T47D (cell line): ENCODE data around the gene SERPINA4.
A peak's percentile ranks its signal among the peaks of the same experiment; 100 is the strongest.

ENCODE experiments used
- DNase-seq, 2 experiments: peaks; one replicate each; pipeline versions ENCODE4 v3.0.0 to v3.0.0-alpha.2; 2011 to 2012; ENCODE audit warnings: low read depth in 1 of 2, low spot score in 1 of 2
- JUND ChIP-seq: IDR thresholded peaks from 2 replicates; pipeline ENCODE4 v1.6.1; 2012; ENCODE audit warnings: low read depth
- in situ Hi-C: cut with HindIII; loops from 2 replicates; pipeline ENCODE4 v1.10.0; 2016; ENCODE audit warnings: low sequenced_read_pairs, low pct_unique_long_range_greater_than_20kb

Gene SERPINA4

GRCh38 chr14:94535506-94535905 is 25.7 kb upstream of the SERPINA4 start:
- in situ Hi-C loops = no loop called here
- no peak for DNase-seq
- TF ChIP-seq JUND = no peak

- TF ChIP-seq JUND = no peak
- in situ Hi-C loops = no loop called here
- DNase-seq = peak in 1 of 2 experiments; percentile 89
Observed at GRCh38 chr14:94536836-94537235, 24.4 kb upstream of the SERPINA4 start.

GRCh38 chr14:94538070-94538740 is 23.0 kb upstream of the SERPINA4 start:
- peak in 1 of 2 experiments; percentile 52 for DNase-seq
- in situ Hi-C loops = no loop called here
- no peak for TF ChIP-seq JUND

GRCh38 chr14:94539181-94539580 is 22.1 kb upstream of the SERPINA4 start:
- in situ Hi-C loops = no loop called here
- no peak for TF ChIP-seq JUND
- DNase-seq = no peak

- no peak for TF ChIP-seq JUND
- in situ Hi-C loops = no loop called here
- peak; percentile 47 to 73 for DNase-seq
Observed at GRCh38 chr14:94540031-94540794, 21.0 kb upstream of the SERPINA4 start.

- in situ Hi-C loops = no loop called here
- TF ChIP-seq JUND = no peak
- DNase-seq = no peak
Observed at GRCh38 chr14:94541234-94541975, 19.8 kb upstream of the SERPINA4 start.

- in situ Hi-C loops = no loop called here
Observed at GRCh38 chr14:94542111-94542810, 19.0 kb upstream of the SERPINA4 start.

GRCh38 chr14:94542811-94543440 is 18.3 kb upstream of the SERPINA4 start:
- in situ Hi-C loops = no loop called here
- no peak for DNase-seq
- no peak for TF ChIP-seq JUND

More at GRCh38 chr14:94542111-94542810, 19.0 kb upstream of the SERPINA4 start:
- no peak for DNase-seq
- no peak for TF ChIP-seq JUND

- in situ Hi-C loops = no loop called here
- no peak for TF ChIP-seq JUND
- no peak for DNase-seq
Observed at GRCh38 chr14:94543449-94544124, 17.7 kb upstream of the SERPINA4 start.

- in situ Hi-C loops = no loop called here
- no peak for DNase-seq
- no peak for TF ChIP-seq JUND
Observed at GRCh38 chr14:94544726-94545125, 16.5 kb upstream of the SERPINA4 start.

- no peak for TF ChIP-seq JUND
- no peak for DNase-seq
- in situ Hi-C loops = no loop called here
Observed at GRCh38 chr14:94545131-94545841, 16.0 kb upstream of the SERPINA4 start.
